Measurements from ENCODE around the gene ZBTB9.

Gene ZBTB9

GRCh38 chr6:33442283-33442682 lies 12.1 kb upstream of the ZBTB9 start:
- no peak for TF ChIP-seq CTCF (IDR thresholded peaks at IDR 0.05; ENCODE audit: low read depth, low read length)
- no peak for DNase-seq
- H3K27me3 ChIP-seq (ENCODE audit: insufficient read depth, low read depth, severe bottlenecking) = no peaks in the 10 kb centered on the region
- peaks cover 92% of the 10 kb centered on the region for H3K36me3 ChIP-seq
- H3K4me3 ChIP-seq (ENCODE audit: low read depth, low read length) = no peak overlapping the region
- H3K9me3 ChIP-seq (ENCODE audit: severe bottlenecking) = no peaks in the 10 kb centered on the region
- H3K27ac ChIP-seq = no peak overlapping the region

DNA sequence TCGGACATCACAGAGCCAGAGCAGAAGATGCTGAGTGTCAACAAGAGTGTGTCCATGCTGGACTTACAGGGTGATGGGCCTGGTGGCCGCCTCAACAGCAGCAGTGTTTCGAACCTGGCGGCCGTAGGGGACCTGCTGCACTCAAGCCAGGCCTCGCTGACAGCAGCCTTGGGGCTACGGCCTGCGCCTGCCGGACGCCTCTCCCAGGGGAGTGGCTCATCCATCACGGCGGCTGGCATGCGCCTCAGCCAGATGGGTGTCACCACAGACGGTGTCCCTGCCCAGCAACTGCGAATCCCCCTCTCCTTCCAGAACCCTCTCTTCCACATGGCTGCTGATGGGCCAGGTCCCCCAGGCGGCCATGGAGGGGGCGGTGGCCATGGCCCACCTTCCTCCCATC lies 11.4 kb upstream of the ZBTB9 start:
- no peak for TF ChIP-seq CTCF (IDR thresholded peaks at IDR 0.05; ENCODE audit: low read depth, low read length)

DNA sequence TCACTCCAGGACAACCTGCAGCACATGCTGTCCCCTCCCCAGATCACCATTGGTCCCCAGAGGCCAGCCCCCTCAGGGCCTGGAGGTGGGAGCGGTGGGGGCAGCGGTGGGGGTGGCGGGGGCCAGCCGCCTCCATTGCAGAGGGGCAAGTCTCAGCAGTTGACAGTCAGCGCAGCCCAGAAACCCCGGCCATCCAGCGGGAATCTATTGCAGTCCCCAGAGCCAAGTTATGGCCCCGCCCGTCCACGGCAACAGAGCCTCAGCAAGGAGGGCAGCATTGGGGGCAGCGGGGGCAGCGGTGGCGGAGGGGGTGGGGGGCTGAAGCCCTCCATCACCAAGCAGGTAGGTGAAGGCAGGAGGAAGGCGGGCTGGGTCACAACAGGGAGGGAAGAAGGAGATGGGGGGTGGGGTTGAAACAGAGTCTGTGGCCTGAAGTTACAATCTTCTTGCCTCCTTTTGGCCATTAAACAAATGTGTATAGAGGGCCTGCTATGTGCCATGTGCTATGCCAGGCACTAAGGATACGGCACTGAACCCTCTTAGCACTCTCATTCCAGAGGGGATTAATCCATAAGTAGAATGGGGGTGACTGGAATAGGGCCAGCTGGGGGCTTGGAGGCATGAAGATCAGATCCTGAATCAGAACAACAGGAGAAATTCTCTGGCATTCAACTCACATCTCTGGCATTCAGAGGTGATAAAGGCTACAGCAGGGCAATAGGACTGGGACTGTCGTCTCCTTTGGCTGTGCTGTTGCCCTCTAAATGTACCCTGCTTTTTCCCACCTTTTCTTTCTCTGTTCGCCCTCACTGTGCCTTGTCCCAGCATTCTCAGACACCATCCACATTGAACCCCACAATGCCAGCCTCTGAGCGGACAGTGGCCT lies 10.5 kb upstream of the ZBTB9 start:
- TF ChIP-seq CTCF (IDR thresholded peaks at IDR 0.05; ENCODE audit: low read depth, low read length) = no peak
- peaks cover 94% of the 10 kb centered on the region for H3K36me3 ChIP-seq
- H3K27me3 ChIP-seq (ENCODE audit: insufficient read depth, low read depth, severe bottlenecking) = no peaks in the 10 kb centered on the region
- H3K4me3 ChIP-seq (ENCODE audit: low read depth, low read length) = no peak overlapping the region
- H3K27ac ChIP-seq = no peak overlapping the region
- no peak for DNase-seq
- H3K9me3 ChIP-seq (ENCODE audit: severe bottlenecking) = no peaks in the 10 kb centered on the region

More for the DNA sequence above, 11.4 kb upstream of the ZBTB9 start:
- H3K4me3 ChIP-seq (ENCODE audit: low read depth, low read length) = no peak overlapping the region
- no peaks in the 10 kb centered on the region for H3K9me3 ChIP-seq (ENCODE audit: severe bottlenecking)
- no peak for DNase-seq
- H3K36me3 ChIP-seq = peaks cover 94% of the 10 kb centered on the region
- H3K27me3 ChIP-seq (ENCODE audit: insufficient read depth, low read depth, severe bottlenecking) = no peaks in the 10 kb centered on the region
- no peak overlapping the region for H3K27ac ChIP-seq

DNA sequence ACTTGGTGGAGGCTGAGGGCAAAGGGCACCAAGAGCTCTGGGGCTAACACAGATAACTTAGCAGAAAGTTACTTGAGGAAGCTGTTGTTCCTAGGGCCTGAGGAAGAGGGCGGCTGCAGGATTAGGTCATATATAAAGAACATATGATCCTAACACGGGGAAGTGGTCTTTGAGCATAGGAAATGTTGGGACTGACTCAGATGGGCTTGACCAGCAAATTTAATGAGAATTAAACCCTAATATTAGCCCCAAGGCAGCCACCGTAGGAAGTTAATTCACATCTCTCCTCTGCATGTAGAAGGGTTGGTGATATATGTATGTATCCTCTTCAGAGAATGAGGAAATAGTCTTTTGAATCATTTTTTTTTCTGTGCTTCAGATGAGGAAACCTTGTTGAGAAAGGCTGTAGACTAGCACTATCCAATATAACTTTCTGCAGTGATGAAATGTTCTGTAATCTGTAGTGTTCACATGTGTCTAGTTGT lies 9.2 kb upstream of the ZBTB9 start:
- Histone ChIP-seq H3K27me3 (ENCODE audit: insufficient read depth, low read depth, severe bottlenecking) (no peaks in the 10 kb centered on the region), H3K27ac (no peak overlapping the region), H3K9me3 (ENCODE audit: severe bottlenecking) (no peaks in the 10 kb centered on the region), H3K36me3 (peaks cover 94% of the 10 kb centered on the region), H3K4me3 (ENCODE audit: low read depth, low read length) (no peak overlapping the region)
- DNase-seq = no peak
- no peak for TF ChIP-seq CTCF (IDR thresholded peaks at IDR 0.05; ENCODE audit: low read depth, low read length)

DNA sequence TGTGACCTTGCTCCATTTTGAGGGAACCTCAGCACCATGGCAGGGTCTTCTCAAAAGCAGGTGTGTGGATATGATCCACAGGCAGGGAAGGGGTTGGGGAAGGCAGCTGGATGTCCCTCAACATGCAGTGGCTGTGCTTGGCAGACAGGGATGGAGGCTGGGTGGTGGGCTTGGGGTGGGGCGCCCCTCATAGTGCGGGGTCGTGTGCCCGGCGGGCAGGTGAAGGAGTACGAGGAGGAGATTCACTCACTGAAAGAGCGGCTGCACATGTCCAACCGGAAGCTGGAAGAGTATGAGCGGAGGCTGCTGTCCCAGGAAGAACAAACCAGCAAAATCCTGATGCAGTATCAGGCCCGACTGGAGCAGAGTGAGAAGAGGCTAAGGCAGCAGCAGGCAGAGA lies 8.0 kb upstream of the ZBTB9 start:
- no peak for TF ChIP-seq CTCF (IDR thresholded peaks at IDR 0.05; ENCODE audit: low read depth, low read length)
- H3K36me3 ChIP-seq = peaks cover 91% of the 10 kb centered on the region
- no peaks in the 10 kb centered on the region for H3K9me3 ChIP-seq (ENCODE audit: severe bottlenecking)
- no peaks in the 10 kb centered on the region for H3K27me3 ChIP-seq (ENCODE audit: insufficient read depth, low read depth, severe bottlenecking)
- no peak overlapping the region for H3K4me3 ChIP-seq (ENCODE audit: low read depth, low read length)
- H3K27ac ChIP-seq = no peak overlapping the region
- no peak for DNase-seq
